ENCODE measurements around the gene GAS2L1.

Gene GAS2L1

GRCh38 chr22:29323641-29324040 is 17.2 kb downstream of the GAS2L1 start:
- TF ChIP-seq CTCF (IDR thresholded peaks at IDR 0.05), result no peak
- Histone ChIP-seq H3K9me3 (no peaks in the 10 kb centered on the region), H3K27me3 (no peaks in the 10 kb centered on the region), H3K36me3 (peaks cover 33% of the 10 kb centered on the region), H3K4me1 (ENCODE audit: control insufficient read depth in 1 of 2, insufficient read depth in 1 of 2, low read depth in 1 of 2, low read length in 1 of 2) (no peaks in the 10 kb centered on the region), H3K4me3 (ENCODE audit: low read depth in 1 of 2, low read length in 1 of 2) (no peak overlapping the region), H3K27ac (no peak overlapping the region)

- Histone ChIP-seq H3K27ac (no peak overlapping the region), H3K36me3 (peaks cover 50% of the 10 kb centered on the region), H3K9me3 (no peaks in the 10 kb centered on the region), H3K4me3 (ENCODE audit: low read depth in 1 of 2, low read length in 1 of 2) (no peak overlapping the region), H3K27me3 (no peaks in the 10 kb centered on the region), H3K4me1 (ENCODE audit: control insufficient read depth in 1 of 2, insufficient read depth in 1 of 2, low read depth in 1 of 2, low read length in 1 of 2) (no peaks in the 10 kb centered on the region)
- no peak for TF ChIP-seq CTCF (IDR thresholded peaks at IDR 0.05)
These were observed 18.9 kb downstream of the GAS2L1 start for GRCh38 chr22:29325356-29325755.

- H3K36me3 ChIP-seq, result peaks cover 55% of the 10 kb centered on the region
- H3K27ac ChIP-seq, result no peak overlapping the region
- TF ChIP-seq CTCF (IDR thresholded peaks at IDR 0.05), result no peak
- no peaks in the 10 kb centered on the region for H3K9me3 ChIP-seq
- no peaks in the 10 kb centered on the region for H3K27me3 ChIP-seq
- no peaks in the 10 kb centered on the region for H3K4me1 ChIP-seq (ENCODE audit: control insufficient read depth in 1 of 2, insufficient read depth in 1 of 2, low read depth in 1 of 2, low read length in 1 of 2)
- no peak overlapping the region for H3K4me3 ChIP-seq (ENCODE audit: low read depth in 1 of 2, low read length in 1 of 2)
These were observed 19.4 kb downstream of the GAS2L1 start for GRCh38 chr22:29325785-29326315.

GRCh38 chr22:29326481-29326880 is 20.0 kb downstream of the GAS2L1 start:
- Histone ChIP-seq H3K36me3 (peaks cover 61% of the 10 kb centered on the region), H3K4me1 (ENCODE audit: control insufficient read depth in 1 of 2, insufficient read depth in 1 of 2, low read depth in 1 of 2, low read length in 1 of 2) (no peaks in the 10 kb centered on the region), H3K4me3 (ENCODE audit: low read depth in 1 of 2, low read length in 1 of 2) (no peak overlapping the region), H3K9me3 (no peaks in the 10 kb centered on the region), H3K27ac (no peak overlapping the region), H3K27me3 (no peaks in the 10 kb centered on the region)
- no peak for TF ChIP-seq CTCF (IDR thresholded peaks at IDR 0.05)

GRCh38 chr22:29327089-29327764 is 20.8 kb downstream of the GAS2L1 start:
- Histone ChIP-seq H3K4me3 (ENCODE audit: low read depth in 1 of 2, low read length in 1 of 2) (no peak overlapping the region), H3K4me1 (ENCODE audit: control insufficient read depth in 1 of 2, insufficient read depth in 1 of 2, low read depth in 1 of 2, low read length in 1 of 2) (no peaks in the 10 kb centered on the region), H3K9me3 (no peaks in the 10 kb centered on the region), H3K27ac (no peak overlapping the region), H3K27me3 (no peaks in the 10 kb centered on the region), H3K36me3 (peaks cover 69% of the 10 kb centered on the region)
- TF ChIP-seq CTCF (IDR thresholded peaks at IDR 0.05), result no peak
